Epithelial cell of esophagus (primary cell): ENCODE measurements around the gene UBXN7.

Experiments
- DNase-seq: peaks from one replicate; pipeline ENCODE4 v3.0.0; 2010; ENCODE audit warnings: low read depth
- H3K4me3 ChIP-seq: 2 replicates; pipeline ENCODE4 v1.5.1; 2011; ENCODE audit warnings: mild to moderate bottlenecking, low read length, control low read depth
- CTCF ChIP-seq: IDR thresholded peaks from 2 replicates; pipeline ENCODE4 v1.5.1; 2011; ENCODE audit warnings: low read depth, mild to moderate bottlenecking, low read length, control low read depth, inconsistent platforms; ENCODE audit not compliant: insufficient read depth; ENCODE audit errors: missing control alignments

UBXN7 gene

GRCh38 chr3:196409409-196409808 lies 22.8 kb downstream of the UBXN7 start:
- H3K4me3 ChIP-seq, result no peak overlapping the region
- no peak for TF ChIP-seq CTCF
- DNase-seq, result no peak

DNA sequence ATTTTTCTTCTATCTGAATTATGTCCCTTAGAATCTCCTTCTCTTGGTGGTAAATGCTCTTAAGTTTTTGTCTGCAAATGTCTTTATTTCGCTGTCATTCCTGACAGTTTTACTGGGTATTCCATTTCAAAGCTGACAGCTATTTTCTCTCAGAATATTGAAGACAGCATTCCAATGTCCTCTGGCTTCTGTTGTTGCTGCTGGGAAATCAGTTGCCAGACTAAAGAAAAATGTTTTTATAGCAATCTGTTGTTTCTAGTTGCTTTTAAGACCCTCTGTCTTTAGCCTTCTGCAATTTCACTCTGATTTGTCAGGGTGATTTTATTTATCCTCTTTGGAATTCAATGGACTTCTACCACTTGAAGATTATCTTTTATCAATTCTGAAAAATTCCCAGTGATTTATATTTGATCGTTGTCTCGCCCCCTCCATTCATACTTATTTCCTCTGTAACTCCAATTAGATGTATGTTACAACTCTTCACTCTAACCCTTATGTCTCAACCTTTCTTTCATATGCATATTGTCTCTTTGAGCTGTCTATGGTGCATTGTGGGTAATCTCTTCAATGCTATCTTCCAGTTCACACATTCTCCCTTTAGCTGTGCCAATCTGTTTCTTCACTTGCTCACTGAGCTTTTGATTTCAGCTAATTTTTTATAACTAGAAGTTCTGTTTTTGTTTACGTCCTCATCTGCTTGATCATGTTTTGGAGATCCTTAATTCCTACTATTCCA lies 23.5 kb downstream of the UBXN7 start:
- no peak for DNase-seq
- TF ChIP-seq CTCF, result no peak
- H3K4me3 ChIP-seq, result no peak overlapping the region

- no peak for DNase-seq
- no peak for TF ChIP-seq CTCF
Observed at GRCh38 chr3:196406811-196407470, 25.3 kb downstream of the UBXN7 start.

DNA sequence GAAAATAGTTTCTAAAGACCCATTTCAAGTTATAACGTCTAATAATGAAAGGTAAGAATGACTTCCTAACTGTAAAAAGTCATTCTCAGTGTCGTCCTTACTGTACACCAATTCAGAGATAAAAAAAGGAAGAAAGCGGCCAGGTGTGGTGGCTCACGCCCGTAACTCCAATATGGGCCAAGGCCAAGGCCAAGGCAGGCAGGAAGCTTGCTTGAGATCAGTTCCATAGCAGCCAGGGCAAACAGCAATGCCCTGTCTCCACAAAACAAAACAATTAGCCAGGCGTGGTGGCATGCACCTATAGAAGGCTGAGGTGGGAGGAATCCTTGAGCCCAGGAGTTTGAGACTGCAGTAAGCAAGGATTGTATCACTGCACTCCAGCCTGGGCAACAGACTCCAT lies 31.9 kb downstream of the UBXN7 start:
- no peak for TF ChIP-seq CTCF
- H3K4me3 ChIP-seq, result no peak overlapping the region
- DNase-seq, result no peak

More at GRCh38 chr3:196406811-196407470, 25.3 kb downstream of the UBXN7 start:
- no peak overlapping the region for H3K4me3 ChIP-seq

DNA sequence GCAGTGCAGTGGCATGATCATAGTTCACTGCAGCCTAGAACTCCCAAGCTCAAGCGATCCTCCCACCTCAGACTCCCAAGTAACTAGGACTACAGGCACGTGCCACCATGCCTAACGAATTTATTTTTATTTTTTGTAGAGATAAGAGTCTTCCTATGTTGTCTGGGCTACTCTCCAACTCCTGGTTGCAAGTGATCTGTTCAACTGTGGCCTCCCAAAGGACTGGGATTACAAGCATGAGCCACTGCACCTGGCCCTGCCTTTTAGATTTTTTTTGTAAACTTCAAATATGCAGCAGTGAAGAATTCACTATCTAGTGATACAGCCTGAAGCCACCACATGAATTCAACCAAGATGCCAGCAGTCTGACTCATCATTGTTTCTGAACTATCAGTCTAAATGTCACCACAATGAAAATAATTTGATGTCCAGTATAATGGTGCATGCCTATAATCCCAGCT lies 32.7 kb downstream of the UBXN7 start:
- peak; percentile 43 for DNase-seq
- no peak overlapping the region for H3K4me3 ChIP-seq
- no peak for TF ChIP-seq CTCF

DNA sequence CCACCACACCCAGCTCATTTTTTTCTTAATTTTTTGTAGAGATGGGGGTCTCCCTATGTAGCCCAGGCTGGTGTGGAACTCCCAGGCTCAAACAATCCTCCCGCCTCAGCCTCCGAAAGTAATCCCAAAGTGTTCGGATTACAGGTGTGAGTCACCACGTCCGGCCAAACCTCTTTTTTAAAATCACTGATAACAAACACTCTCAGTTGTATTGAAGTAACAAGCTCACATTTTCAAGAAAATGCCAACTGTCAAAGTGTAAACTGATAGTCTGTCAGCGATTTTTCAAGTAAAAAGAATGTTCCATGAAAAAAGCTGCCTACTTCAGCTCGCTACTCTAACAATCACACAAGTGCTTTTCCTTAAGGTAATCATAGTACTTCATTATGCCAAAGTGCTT lies 33.4 kb downstream of the UBXN7 start:
- TF ChIP-seq CTCF, result no peak
- H3K4me3 ChIP-seq, result no peak overlapping the region
- no peak for DNase-seq
